H9 (cell line): Measurements from ENCODE around the gene GRIK1. TPM values are rescaled to one million over a fixed set of nuclear protein-coding genes. Genes with fewer than 3 reads are reported as not detected.

ENCODE experiments used
- DNase-seq: peaks from one replicate; pipeline ENCODE4 v3.0.0-alpha.2; 2017
- H2AFZ ChIP-seq: one replicate; pipeline ENCODE4 v1.6.1; 2013; ENCODE audit warnings: mild to moderate bottlenecking, low read length, control low read depth, moderate library complexity
- H2AK5ac ChIP-seq: 2 replicates; pipeline ENCODE4 v1.6.1; 2013; ENCODE audit warnings: low read length, control low read depth, mixed read lengths; ENCODE audit not compliant: insufficient read length
- H2BK120ac ChIP-seq: one replicate; pipeline ENCODE4 v1.6.1; 2013; ENCODE audit warnings: low read depth, mild to moderate bottlenecking, low read length, control low read depth, inconsistent platforms; ENCODE audit not compliant: poor library complexity, severe bottlenecking
- H2BK12ac ChIP-seq: 2 replicates; pipeline ENCODE4 v1.6.1; 2013; ENCODE audit warnings: low read length, control low read depth, mixed read lengths, low read depth; ENCODE audit not compliant: insufficient read length
- H2BK15ac ChIP-seq: 2 replicates; pipeline ENCODE4 v1.6.1; 2013; ENCODE audit warnings: low read depth, low read length, control low read depth
- H2BK20ac ChIP-seq: one replicate; pipeline ENCODE4 v1.6.1; 2013; ENCODE audit warnings: low read depth, mild to moderate bottlenecking, low read length, control low read depth, inconsistent platforms; ENCODE audit not compliant: poor library complexity, severe bottlenecking
- H2BK5ac ChIP-seq: 2 replicates; pipeline ENCODE4 v1.6.1; 2013; ENCODE audit warnings: low read length, control low read depth, mixed read lengths; ENCODE audit not compliant: insufficient read length
- H3K14ac ChIP-seq: 2 replicates; pipeline ENCODE4 v1.6.1; 2013; ENCODE audit warnings: low read length, control low read depth; ENCODE audit not compliant: insufficient read depth
- H3K18ac ChIP-seq: 2 replicates; pipeline ENCODE4 v1.6.1; 2013; ENCODE audit warnings: low read depth, mild to moderate bottlenecking, mixed read lengths, low read length, control low read depth; ENCODE audit not compliant: insufficient read length
- H3K23ac ChIP-seq: 2 replicates; pipeline ENCODE4 v1.6.1; 2013; ENCODE audit warnings: low read length, control low read depth, mixed read lengths, low read depth; ENCODE audit not compliant: insufficient read length
- H3K23me2 ChIP-seq: 2 replicates; pipeline ENCODE4 v1.6.1; 2013; ENCODE audit warnings: low read depth, mild to moderate bottlenecking, mixed read lengths, low read length, control low read depth; ENCODE audit not compliant: insufficient read length, poor library complexity, severe bottlenecking
- H3K27ac ChIP-seq: 2 replicates; pipeline ENCODE4 v1.5.1; 2013; ENCODE audit warnings: low read length, control low read depth, mixed read lengths, low read depth; ENCODE audit not compliant: insufficient read length
- H3K27me3 ChIP-seq: 2 replicates; pipeline ENCODE4 v1.6.1; 2013; ENCODE audit warnings: low read length, control low read depth, inconsistent platforms; ENCODE audit not compliant: insufficient read depth
- H3K4ac ChIP-seq: 2 replicates; pipeline ENCODE4 v1.6.1; 2013; ENCODE audit warnings: low read depth, mild to moderate bottlenecking, control low read depth, inconsistent platforms, low read length, moderate library complexity
- H3K4me1 ChIP-seq: 2 replicates; pipeline ENCODE4 v1.6.1; 2013; ENCODE audit warnings: low read length, control low read depth, inconsistent platforms; ENCODE audit not compliant: insufficient read depth
- H3K4me2 ChIP-seq: 2 replicates; pipeline ENCODE4 v1.6.1; 2013; ENCODE audit warnings: low read length, control low read depth, mixed read lengths; ENCODE audit not compliant: insufficient read length, insufficient read depth
- H3K56ac ChIP-seq: 2 replicates; pipeline ENCODE4 v1.6.1; 2013; ENCODE audit warnings: low read depth, mild to moderate bottlenecking, mixed read lengths, low read length, control low read depth; ENCODE audit not compliant: insufficient read length
- H3K79me1 ChIP-seq: 2 replicates; pipeline ENCODE4 v1.6.1; 2013; ENCODE audit warnings: low read depth, mild to moderate bottlenecking, moderate library complexity, low read length, control low read depth, inconsistent platforms; ENCODE audit not compliant: insufficient read depth, poor library complexity, severe bottlenecking
- H3K79me2 ChIP-seq: 2 replicates; pipeline ENCODE4 v1.6.1; 2013; ENCODE audit warnings: low read length, control low read depth, inconsistent platforms; ENCODE audit not compliant: insufficient read depth
- H3K9ac ChIP-seq: 2 replicates; pipeline ENCODE4 v1.6.1; 2013; ENCODE audit warnings: low read length, control low read depth, mixed read lengths; ENCODE audit not compliant: insufficient read length; ENCODE audit errors: extremely low read depth
- H3K9me3 ChIP-seq: one replicate; pipeline ENCODE4 v1.6.1; 2013; ENCODE audit warnings: low read depth, low read length, inconsistent platforms; ENCODE audit not compliant: control insufficient read depth
- H3T11ph ChIP-seq: one replicate; pipeline ENCODE4 v1.6.1; 2013; ENCODE audit warnings: mild to moderate bottlenecking, low read length, control low read depth, inconsistent platforms
- H4K20me1 ChIP-seq: one replicate; pipeline ENCODE4 v1.6.1; 2013; ENCODE audit not compliant: control insufficient read depth, insufficient read length, insufficient read depth
- H4K5ac ChIP-seq: 2 replicates; pipeline ENCODE4 v1.6.1; 2013; ENCODE audit warnings: low read depth, mild to moderate bottlenecking, mixed read lengths, low read length, control low read depth; ENCODE audit not compliant: insufficient read length
- H4K8ac ChIP-seq: replicated peaks from 2 replicates; pipeline ENCODE4 v1.6.1; 2013; ENCODE audit warnings: low read length, control low read depth, mixed read lengths, low read depth; ENCODE audit not compliant: insufficient read length
- H4K91ac ChIP-seq: 2 replicates; pipeline ENCODE4 v1.6.1; 2013; ENCODE audit warnings: low read depth, mild to moderate bottlenecking, moderate library complexity, mixed read lengths, low read length, control low read depth; ENCODE audit not compliant: insufficient read length
- H3K27ac Mint-ChIP-seq, 3 experiments: 2 replicates in 2 of 3; 3 replicates in 1 of 3; pipeline ENCODE4 v1.8.0; 2020 to 2021; ENCODE audit warnings: mixed read lengths in 3 of 3, mild to moderate bottlenecking in 1 of 3, moderate library complexity in 1 of 3
- H3K27me3 Mint-ChIP-seq: 2 replicates; pipeline ENCODE4 v1.8.0; 2021; ENCODE audit warnings: low read depth, mild to moderate bottlenecking, moderate library complexity, mixed read lengths
- H3K36me3 Mint-ChIP-seq, 3 experiments: 2 replicates in 2 of 3; 3 replicates in 1 of 3; pipeline ENCODE4 v1.8.0; 2020 to 2021; ENCODE audit warnings: low read depth in 3 of 3, mixed read lengths in 3 of 3; ENCODE audit not compliant: insufficient read depth in 1 of 3
- H3K4me1 Mint-ChIP-seq, 2 experiments: 2 replicates each; pipeline ENCODE4 v1.8.0; 2020; ENCODE audit warnings: mixed read lengths in 2 of 2
- H3K4me3 Mint-ChIP-seq, 2 experiments: 2 replicates in 1 of 2; 3 replicates in 1 of 2; pipeline ENCODE4 v1.8.0; 2020 to 2021; ENCODE audit warnings: mild to moderate bottlenecking in 2 of 2, mixed read lengths in 2 of 2, moderate library complexity in 1 of 2
- H3K9me3 Mint-ChIP-seq, 2 experiments: 2 replicates in 1 of 2; 3 replicates in 1 of 2; pipeline ENCODE4 v1.8.0; 2020; ENCODE audit warnings: mild to moderate bottlenecking in 2 of 2, mixed read lengths in 2 of 2, moderate library complexity in 1 of 2
- whole genome bisulfite sequencing: extraction: QIAGEN DNeasy Blood & Tissue Kit; methylation state at CpG from one replicate; pipeline ENCODE4 v1.1.7; 2013; ENCODE audit warnings: missing lambda C conversion rate, low lambda C conversion rate, mixed read lengths; ENCODE audit not compliant: insufficient read length; ENCODE audit errors: extremely low coverage; 5-methylcytosine and 5-hydroxymethylcytosine counted together
- total RNA-seq: library from RNA; stranded (reverse); gene quantifications from 2 replicates; pipeline ENCODE4 v1.2.1, GENCODE V29; 2021
- TF ChIP-seq, protein P1 (sequence below): fragments of 200-600 bp; sonication (generic); conservative IDR thresholded peaks from 3 replicates; pipeline ENCODE4 v1.8.0; 2021; ENCODE audit warnings: antibody characterized with exemption, mild to moderate bottlenecking

GRIK1 gene
- total RNA-seq, 1 experiment from 2014 or later: not detected

DNA sequence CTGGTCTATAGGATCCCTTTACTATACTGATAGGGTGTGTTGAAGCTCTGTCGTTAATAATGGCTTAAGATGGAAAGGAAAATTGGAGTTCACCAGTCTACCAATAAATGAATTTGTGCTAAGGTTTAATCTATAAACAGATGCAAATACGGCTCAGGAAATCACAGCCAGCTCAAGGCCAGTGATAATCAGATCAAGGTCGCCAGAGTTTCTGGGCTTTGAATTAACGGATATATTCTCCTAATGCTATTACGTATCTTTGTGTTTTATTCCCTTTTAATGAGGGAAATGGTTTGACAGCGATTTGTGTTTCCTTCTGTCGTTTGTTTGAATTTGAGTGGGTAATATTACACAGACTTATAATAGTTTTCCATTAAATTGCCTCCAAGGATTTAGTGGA, 361.5 kb downstream of the GRIK1 start:
- H3K14ac ChIP-seq: no peak overlapping the region
- H2BK15ac ChIP-seq: no peak overlapping the region
- H3K56ac ChIP-seq: no peak overlapping the region
- H4K91ac ChIP-seq: no peak overlapping the region
- H3T11ph ChIP-seq: no peak overlapping the region
- H3K27me3 ChIP-seq: no peaks in the 10 kb centered on the region
- no peaks in the 10 kb centered on the region for H4K20me1 ChIP-seq
- no CpG with 5 or more reads among the region's 7 CpGs for WGBS
- Mint-ChIP-seq H3K9me3 (no peaks in the 10 kb centered on the region), H3K4me1 (no peaks in the 10 kb centered on the region), H3K27ac (no peak overlapping the region), H3K4me3 (no peak overlapping the region), H3K27me3 (no peaks in the 10 kb centered on the region), H3K36me3 (no peaks in the 10 kb centered on the region; a peak in 1 of 7 replicates)
- no peak overlapping the region for H3K18ac ChIP-seq
- H2BK12ac ChIP-seq: no peak overlapping the region
- no peaks in the 10 kb centered on the region for H3K79me1 ChIP-seq
- H3K23me2 ChIP-seq: no peaks in the 10 kb centered on the region
- TF ChIP-seq, protein P1, sequence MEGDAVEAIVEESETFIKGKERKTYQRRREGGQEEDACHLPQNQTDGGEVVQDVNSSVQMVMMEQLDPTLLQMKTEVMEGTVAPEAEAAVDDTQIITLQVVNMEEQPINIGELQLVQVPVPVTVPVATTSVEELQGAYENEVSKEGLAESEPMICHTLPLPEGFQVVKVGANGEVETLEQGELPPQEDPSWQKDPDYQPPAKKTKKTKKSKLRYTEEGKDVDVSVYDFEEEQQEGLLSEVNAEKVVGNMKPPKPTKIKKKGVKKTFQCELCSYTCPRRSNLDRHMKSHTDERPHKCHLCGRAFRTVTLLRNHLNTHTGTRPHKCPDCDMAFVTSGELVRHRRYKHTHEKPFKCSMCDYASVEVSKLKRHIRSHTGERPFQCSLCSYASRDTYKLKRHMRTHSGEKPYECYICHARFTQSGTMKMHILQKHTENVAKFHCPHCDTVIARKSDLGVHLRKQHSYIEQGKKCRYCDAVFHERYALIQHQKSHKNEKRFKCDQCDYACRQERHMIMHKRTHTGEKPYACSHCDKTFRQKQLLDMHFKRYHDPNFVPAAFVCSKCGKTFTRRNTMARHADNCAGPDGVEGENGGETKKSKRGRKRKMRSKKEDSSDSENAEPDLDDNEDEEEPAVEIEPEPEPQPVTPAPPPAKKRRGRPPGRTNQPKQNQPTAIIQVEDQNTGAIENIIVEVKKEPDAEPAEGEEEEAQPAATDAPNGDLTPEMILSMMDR: no peak
- no peak overlapping the region for H2BK5ac ChIP-seq
- no peak overlapping the region for H3K4me2 ChIP-seq
- no peak overlapping the region for H2BK20ac ChIP-seq
- H3K27ac ChIP-seq: no peak overlapping the region
- H3K9ac ChIP-seq: no peak overlapping the region
- H2AK5ac ChIP-seq: no peak overlapping the region
- H3K79me2 ChIP-seq: no peaks in the 10 kb centered on the region
- H2BK120ac ChIP-seq: no peak overlapping the region
- no peak overlapping the region for H4K5ac ChIP-seq
- no peak overlapping the region for H4K8ac ChIP-seq
- no peak overlapping the region for H3K23ac ChIP-seq
- no peak overlapping the region for H3K4ac ChIP-seq
- no peaks in the 10 kb centered on the region for H3K4me1 ChIP-seq
- DNase-seq: no peak
- H3K9me3 ChIP-seq: no peaks in the 10 kb centered on the region
- no peak overlapping the region for H2AFZ ChIP-seq
